Superior temporal gyrus (tissue), 1 donor: ENCODE measurements around the gene EVI5.

ENCODE experiments used
- DNase-seq: peaks from one replicate; pipeline ENCODE4 v3.0.0-alpha.2; 2016; ENCODE audit errors: extremely low spot score

EVI5 gene

GRCh38 chr1:92784639-92785500, at the start of gene EVI5:
TSS of gene EVI5 (minus strand) at chr1:92785108. CDS start at chr1:92736546, 48,562 bp downstream.
- peak; percentile 90 for DNase-seq

- DNase-seq: no peak
Measured at GRCh38 chr1:92834617-92835016, 49.7 kb upstream of the EVI5 start.

GRCh38 chr1:92833840-92834239, 48.9 kb upstream of the EVI5 start:
- DNase-seq: no peak

- no peak for DNase-seq
Measured at GRCh38 chr1:92832537-92833114, 47.7 kb upstream of the EVI5 start.

GRCh38 chr1:92831762-92832536, 47.0 kb upstream of the EVI5 start, which contains the start of gene RPL5:
TSS of gene RPL5 (plus strand) at chr1:92832040. CDS start at chr1:92832115, 75 bp downstream.
- peak; percentile 99 for DNase-seq

GRCh38 chr1:92831368-92831761, 46.5 kb upstream of the EVI5 start:
- no peak for DNase-seq

GRCh38 chr1:92826792-92827191, 41.9 kb upstream of the EVI5 start:
- no peak for DNase-seq

- DNase-seq: no peak
Measured at GRCh38 chr1:92822879-92823278, 38.0 kb upstream of the EVI5 start.

- DNase-seq: no peak
Measured at GRCh38 chr1:92820551-92820950, 35.6 kb upstream of the EVI5 start.

- DNase-seq: no peak
Measured at GRCh38 chr1:92820024-92820423, 35.1 kb upstream of the EVI5 start.

GRCh38 chr1:92817986-92818764, 33.3 kb upstream of the EVI5 start:
- no peak for DNase-seq

GRCh38 chr1:92817137-92817697, 32.3 kb upstream of the EVI5 start:
- no peak for DNase-seq

- no peak for DNase-seq
Measured at GRCh38 chr1:92816732-92817131, 31.8 kb upstream of the EVI5 start.

GRCh38 chr1:92808381-92808780, 23.5 kb upstream of the EVI5 start:
- DNase-seq: no peak

GRCh38 chr1:92805216-92805615, 20.3 kb upstream of the EVI5 start:
- no peak for DNase-seq

- peak; percentile 86 for DNase-seq
Measured at GRCh38 chr1:92804721-92805201, 19.9 kb upstream of the EVI5 start.

- no peak for DNase-seq
Measured at GRCh38 chr1:92803140-92803887, 18.4 kb upstream of the EVI5 start.

- DNase-seq: no peak
Measured at GRCh38 chr1:92797961-92798360, 13.1 kb upstream of the EVI5 start.

GRCh38 chr1:92797297-92797696, 12.4 kb upstream of the EVI5 start:
- DNase-seq: no peak

- DNase-seq: peak; percentile 4
Measured at GRCh38 chr1:92795166-92795565, 10.3 kb upstream of the EVI5 start.
